ENCODE data around the gene CDKL5. TPM values are rescaled to one million over a fixed set of nuclear protein-coding genes. Genes with fewer than 3 reads are reported as not detected.

The CDKL5 gene
- total and polyA plus RNA-seq, 7 experiments from 2014 or later = 1.2 to 7.0 (median 4.3) TPM

- CTCF ChIA-PET = no interaction called here
- Mint-ChIP-seq H3K36me3 (no peaks in the 10 kb centered on the region), H3K9me3 (peaks cover 0 to 3% (median 0%) of the 10 kb centered on the region in 11 donors), H3K4me1 (no peaks in the 10 kb centered on the region), H3K27me3 (no peaks in the 10 kb centered on the region), H3K27ac (no peak overlapping the region), H3K4me3 (no peak overlapping the region)
- Histone ChIP-seq H3K9me3 (ENCODE audit: control insufficient read depth in 2 of 3, low read length in 3 of 3) (no peaks in the 10 kb centered on the region), H3K27ac (ENCODE audit: low read depth, low read length) (no peak overlapping the region), H3K4me3 (ENCODE audit: low read length) (no peak overlapping the region), H3K36me3 (ENCODE audit: control insufficient read depth in 2 of 3, insufficient read depth in 3 of 3, low read length in 3 of 3) (no peaks in the 10 kb centered on the region), H3K4me1 (ENCODE audit: control insufficient read depth in 2 of 2, insufficient read depth in 2 of 2, low read length in 2 of 2) (no peaks in the 10 kb centered on the region), H3K27me3 (ENCODE audit: control insufficient read depth in 2 of 2, insufficient read depth in 2 of 2, low read length in 2 of 2) (no peaks in the 10 kb centered on the region)
- no peak for ATAC-seq
- intact Hi-C loops (cut with micrococcal nuclease) = no loop called here
- POLR2A ChIA-PET = no interaction called here
- DNase-seq = no peak
Measured at GRCh38 chrX:18654875-18655836, 229.7 kb downstream of the CDKL5 start.

DNA sequence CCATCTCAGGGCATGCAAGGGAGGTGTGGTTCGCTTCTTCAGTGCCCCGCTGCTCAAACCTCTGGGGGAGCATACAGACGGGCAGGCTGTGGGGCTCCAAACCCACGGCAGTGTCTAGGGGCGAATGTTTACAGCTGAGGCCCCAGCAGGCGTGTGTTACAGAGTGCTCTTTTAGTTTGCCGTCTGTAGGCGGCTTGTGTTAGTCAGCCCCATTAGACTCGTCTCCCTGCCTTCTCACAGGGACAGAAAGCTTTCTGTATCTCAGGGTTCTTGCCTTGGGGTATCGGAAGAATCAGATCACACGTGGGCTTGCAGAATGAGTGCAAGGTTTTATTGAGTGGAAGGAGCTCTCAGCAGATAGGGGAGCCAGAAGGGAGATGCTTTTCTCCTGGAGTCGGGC is 235.9 kb downstream of the CDKL5 start:
- H3K27ac ChIP-seq (ENCODE audit: low read depth, low read length) = no peak overlapping the region
- H3K4me3 ChIP-seq (ENCODE audit: low read length) = no peak overlapping the region
- Mint-ChIP-seq H3K27ac (no peak overlapping the region), H3K36me3 (no peaks in the 10 kb centered on the region), H3K9me3 (peaks cover 0 to 5% (median 0%) of the 10 kb centered on the region in 11 donors), H3K4me1 (peaks cover 0 to 3% (median 0%) of the 10 kb centered on the region in 7 donors), H3K4me3 (no peak overlapping the region), H3K27me3 (no peaks in the 10 kb centered on the region)
- DNase-seq = no peak
- H3K27me3 ChIP-seq (ENCODE audit: control insufficient read depth in 2 of 2, insufficient read depth in 2 of 2, low read length in 2 of 2) = no peaks in the 10 kb centered on the region
- intact Hi-C loops (cut with micrococcal nuclease) = no loop called here
- H3K36me3 ChIP-seq (ENCODE audit: control insufficient read depth in 2 of 3, insufficient read depth in 3 of 3, low read length in 3 of 3) = no peaks in the 10 kb centered on the region
- ChIA-PET POLR2A (no interaction called here), CTCF (no interaction called here)
- H3K4me1 ChIP-seq (ENCODE audit: control insufficient read depth in 2 of 2, insufficient read depth in 2 of 2, low read length in 2 of 2) = no peaks in the 10 kb centered on the region
- H3K9me3 ChIP-seq (ENCODE audit: control insufficient read depth in 2 of 3, low read length in 3 of 3) = no peaks in the 10 kb centered on the region
- ATAC-seq = no peak

- Histone ChIP-seq H3K9me3 (ENCODE audit: control insufficient read depth in 2 of 3, low read length in 3 of 3) (no peaks in the 10 kb centered on the region), H3K4me1 (ENCODE audit: control insufficient read depth in 2 of 2, insufficient read depth in 2 of 2, low read length in 2 of 2) (no peaks in the 10 kb centered on the region), H3K4me3 (ENCODE audit: low read length) (no peak overlapping the region), H3K27me3 (ENCODE audit: control insufficient read depth in 2 of 2, insufficient read depth in 2 of 2, low read length in 2 of 2) (no peaks in the 10 kb centered on the region), H3K36me3 (ENCODE audit: control insufficient read depth in 2 of 3, insufficient read depth in 3 of 3, low read length in 3 of 3) (no peaks in the 10 kb centered on the region), H3K27ac (ENCODE audit: low read depth, low read length) (no peak overlapping the region)
- POLR2A ChIA-PET = no interaction called here
- CTCF ChIA-PET = no interaction called here
- Mint-ChIP-seq H3K9me3 (peaks cover 0 to 5% (median 0%) of the 10 kb centered on the region in 11 donors), H3K4me1 (peaks cover 0 to 12% (median 9%) of the 10 kb centered on the region in 7 donors), H3K36me3 (no peaks in the 10 kb centered on the region), H3K27me3 (no peaks in the 10 kb centered on the region), H3K27ac (no peak overlapping the region), H3K4me3 (no peak overlapping the region)
- no peak for DNase-seq
- ATAC-seq = no peak
- intact Hi-C loops (cut with micrococcal nuclease) = no loop called here
Measured at GRCh38 chrX:18664947-18665346, 239.5 kb downstream of the CDKL5 start.

DNA sequence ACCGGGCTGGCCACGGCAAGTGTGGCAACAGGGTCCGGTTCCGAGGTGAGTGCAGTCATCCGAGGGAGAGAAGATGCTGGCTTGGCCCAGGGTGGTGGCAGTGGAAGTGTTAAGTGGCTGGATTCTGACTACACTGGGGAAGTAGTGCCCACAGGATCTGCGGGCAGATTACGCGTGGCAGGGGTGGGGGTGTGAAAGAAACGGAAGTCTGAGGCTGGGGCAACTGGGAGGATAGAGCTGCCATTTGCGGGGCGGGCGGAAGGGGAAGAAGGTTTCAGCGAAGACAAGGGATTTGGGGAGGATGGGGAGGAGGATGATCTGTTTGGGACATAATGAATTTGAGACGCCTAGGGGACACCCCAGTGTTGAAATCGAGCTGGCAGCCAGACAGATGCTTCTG is 241.2 kb downstream of the CDKL5 start:
- no peaks in the 10 kb centered on the region for H3K4me1 ChIP-seq (ENCODE audit: control insufficient read depth in 2 of 2, insufficient read depth in 2 of 2, low read length in 2 of 2)
- no peak for DNase-seq

GRCh38 chrX:18668071-18668835 is 242.8 kb downstream of the CDKL5 start:
- peak; percentile 26 for ATAC-seq
- no peaks in the 10 kb centered on the region for H3K4me1 ChIP-seq (ENCODE audit: control insufficient read depth in 2 of 2, insufficient read depth in 2 of 2, low read length in 2 of 2)
- no peaks in the 10 kb centered on the region for H3K27me3 Mint-ChIP-seq
- H3K27ac ChIP-seq (ENCODE audit: low read depth, low read length) = no peak overlapping the region
- CTCF ChIA-PET = no interaction called here
- H3K36me3 ChIP-seq (ENCODE audit: control insufficient read depth in 2 of 3, insufficient read depth in 3 of 3, low read length in 3 of 3) = no peaks in the 10 kb centered on the region
- intact Hi-C loops (cut with micrococcal nuclease) = no loop called here
- peak overlapping the region in 6 of 9 donors; percentile 14 to 87 (median 64) for H3K27ac Mint-ChIP-seq
- H3K9me3 Mint-ChIP-seq = peaks cover 0 to 5% (median 0%) of the 10 kb centered on the region in 11 donors
- peaks cover 0 to 12% (median 9%) of the 10 kb centered on the region in 7 donors for H3K4me1 Mint-ChIP-seq
- H3K36me3 Mint-ChIP-seq = no peaks in the 10 kb centered on the region
- H3K4me3 ChIP-seq (ENCODE audit: low read length) = peak overlapping the region; percentile 27
- no peaks in the 10 kb centered on the region for H3K9me3 ChIP-seq (ENCODE audit: control insufficient read depth in 2 of 3, low read length in 3 of 3)
- no peaks in the 10 kb centered on the region for H3K27me3 ChIP-seq (ENCODE audit: control insufficient read depth in 2 of 2, insufficient read depth in 2 of 2, low read length in 2 of 2)
- POLR2A ChIA-PET = no interaction called here
- H3K4me3 Mint-ChIP-seq = peak overlapping the region; percentile 39 to 85 (median 76)
- no peak for DNase-seq

More for the DNA sequence above, 241.2 kb downstream of the CDKL5 start:
- H3K4me3 Mint-ChIP-seq = peak overlapping the region in 2 of 10 donors; percentile 10 to 48
- peaks cover 0 to 5% (median 0%) of the 10 kb centered on the region in 11 donors for H3K9me3 Mint-ChIP-seq
- H3K27me3 Mint-ChIP-seq = no peaks in the 10 kb centered on the region
- H3K27ac Mint-ChIP-seq = peak overlapping the region in 1 of 9 donors; percentile 30
- H3K27me3 ChIP-seq (ENCODE audit: control insufficient read depth in 2 of 2, insufficient read depth in 2 of 2, low read length in 2 of 2) = no peaks in the 10 kb centered on the region
- H3K27ac ChIP-seq (ENCODE audit: low read depth, low read length) = no peak overlapping the region
- H3K4me1 Mint-ChIP-seq = peaks cover 0 to 12% (median 9%) of the 10 kb centered on the region in 7 donors
- no peaks in the 10 kb centered on the region for H3K36me3 Mint-ChIP-seq
- POLR2A ChIA-PET = no interaction called here
- CTCF ChIA-PET = no interaction called here
- no peaks in the 10 kb centered on the region for H3K36me3 ChIP-seq (ENCODE audit: control insufficient read depth in 2 of 3, insufficient read depth in 3 of 3, low read length in 3 of 3)
- ATAC-seq = peak; percentile 36
- intact Hi-C loops (cut with micrococcal nuclease) = no loop called here
- no peaks in the 10 kb centered on the region for H3K9me3 ChIP-seq (ENCODE audit: control insufficient read depth in 2 of 3, low read length in 3 of 3)
- no peak overlapping the region for H3K4me3 ChIP-seq (ENCODE audit: low read length)

GRCh38 chrX:18672008-18672407 is 246.6 kb downstream of the CDKL5 start, which contains the start of gene RS1:
TSS of gene RS1 (minus strand) at chrX:18672108. CDS start at chrX:18672068, 40 bp downstream.
- H3K36me3 Mint-ChIP-seq = no peaks in the 10 kb centered on the region
- Histone ChIP-seq H3K36me3 (ENCODE audit: control insufficient read depth in 2 of 3, insufficient read depth in 3 of 3, low read length in 3 of 3) (peaks cover 0 to 3% (median 0%) of the 10 kb centered on the region in 3 experiments), H3K9me3 (ENCODE audit: control insufficient read depth in 2 of 3, low read length in 3 of 3) (no peaks in the 10 kb centered on the region), H3K4me1 (ENCODE audit: control insufficient read depth in 2 of 2, insufficient read depth in 2 of 2, low read length in 2 of 2) (no peaks in the 10 kb centered on the region), H3K27ac (ENCODE audit: low read depth, low read length) (no peak within 1 kb of the TSS), H3K4me3 (ENCODE audit: low read length) (no peak within 1 kb of the TSS), H3K27me3 (ENCODE audit: control insufficient read depth in 2 of 2, insufficient read depth in 2 of 2, low read length in 2 of 2) (no peaks in the 10 kb centered on the region)
- DNase-seq = no peak
- POLR2A ChIA-PET = no interaction called here
- H3K4me3 Mint-ChIP-seq = peak within 1 kb of the TSS in 4 of 10 donors; percentile 42 to 57 (median 48)
- no peak for ATAC-seq
- no peaks in the 10 kb centered on the region for H3K27me3 Mint-ChIP-seq
- intact Hi-C loops (cut with micrococcal nuclease) = loop anchor here (10.0 kb wide), 4 partner anchors 673 to 1593 kb away; partner anchors contain the start of genes MAP3K15 (in 1 of the 2), PDHA1 (in 1 of the 2), RPS6KA3 (in 1 of the 2) and SCML1 (in 1 of the 2)
- H3K9me3 Mint-ChIP-seq = peaks cover 0 to 2% (median 0%) of the 10 kb centered on the region in 11 donors
- H3K4me1 Mint-ChIP-seq = peaks cover 0 to 22% (median 11%) of the 10 kb centered on the region in 7 donors
- H3K27ac Mint-ChIP-seq = peak within 1 kb of the TSS in 1 of 9 donors; percentile 62
- CTCF ChIA-PET = no interaction called here
